ENCODE results near the gene WDR11. TPM values are rescaled to one million over a fixed set of nuclear protein-coding genes. Genes with fewer than 3 reads are reported as not detected.
A peak's percentile ranks its signal among the peaks of the same experiment; 100 is the strongest.

Gene WDR11
- polyA plus RNA-seq, 3 donors = 32.9 to 68.0 (median 50.1) TPM

GRCh38 chr10:120944586-120945125 is 93.5 kb downstream of the WDR11 start:
- Mint-ChIP-seq H3K27ac (peak overlapping the region in 1 of 7 donors; percentile 33), H3K9me3 (peaks cover 0 to 13% (median 5%) of the 10 kb centered on the region in 7 donors), H3K4me1 (peaks cover 10% of the 10 kb centered on the region), H3K27me3 (ENCODE audit: low read depth in 3 of 3) (peaks cover 34 to 58% (median 39%) of the 10 kb centered on the region in 3 donors), H3K4me3 (no peak overlapping the region), H3K36me3 (no peaks in the 10 kb centered on the region)
- Histone ChIP-seq H3K79me2 (ENCODE audit: insufficient read depth, low read length) (no peaks in the 10 kb centered on the region), H3K9me3 (replicated peaks in 1 of 2; ENCODE audit: control insufficient read depth in 1 of 2, insufficient read depth in 1 of 2, low read length in 2 of 2) (peaks cover 0 to 7% of the 10 kb centered on the region in 2 donors), H3K4me3 (replicated peaks in 1 of 3; ENCODE audit: low read depth in 2 of 3, low read length in 3 of 3) (no peak overlapping the region), H2AFZ (ENCODE audit: insufficient read depth, low read depth, low read length, poor library complexity, severe bottlenecking) (no peak overlapping the region), H4K20me1 (ENCODE audit: insufficient read depth, low read length) (no peaks in the 10 kb centered on the region), H3K4me1 (ENCODE audit: control insufficient read depth in 1 of 2, insufficient read depth in 2 of 2, low read length in 2 of 2) (peaks cover 5 to 9% of the 10 kb centered on the region in 2 donors), H3K4me2 (replicated peaks; ENCODE audit: extremely low read depth, low read length, poor library complexity, severe bottlenecking) (no peak overlapping the region), H3K36me3 (replicated peaks in 1 of 2; ENCODE audit: control insufficient read depth in 1 of 2, insufficient read depth in 2 of 2, low read length in 2 of 2) (no peaks in the 10 kb centered on the region), H3K9ac (ENCODE audit: insufficient read depth, low read length, poor library complexity, severe bottlenecking) (no peak overlapping the region), H3K27me3 (ENCODE audit: control insufficient read depth in 2 of 2, insufficient read depth in 2 of 2, low read length in 2 of 2) (peaks cover 9 to 15% of the 10 kb centered on the region in 2 donors), H3K27ac (ENCODE audit: low read depth in 1 of 2, low read length in 2 of 2) (no peak overlapping the region)
- no peak for TF ChIP-seq CTCF (IDR thresholded peaks at IDR 0.05)
- DNase-seq = no peak
- intact Hi-C loops (cut with micrococcal nuclease) = loop anchor here (5.0 to 10.0 kb wide), 5 partner anchors 660 to 958 kb away; no protein-coding TSS in a partner anchor
- WGBS (ENCODE audit: insufficient coverage) = 88% methylated on average over 3 of the region's 4 CpGs

GRCh38 chr10:120945182-120945581 is 94.0 kb downstream of the WDR11 start:
- intact Hi-C loops (cut with micrococcal nuclease) = loop anchor here (5.0 to 10.0 kb wide), 3 partner anchors 660 to 957 kb away; no protein-coding TSS in a partner anchor
- H3K4me2 ChIP-seq (replicated peaks; ENCODE audit: extremely low read depth, low read length, poor library complexity, severe bottlenecking) = no peak overlapping the region
- no peaks in the 10 kb centered on the region for H3K79me2 ChIP-seq (ENCODE audit: insufficient read depth, low read length)
- no peaks in the 10 kb centered on the region for H4K20me1 ChIP-seq (ENCODE audit: insufficient read depth, low read length)
- peaks cover 14 to 20% of the 10 kb centered on the region in 2 donors for H3K27me3 ChIP-seq (ENCODE audit: control insufficient read depth in 2 of 2, insufficient read depth in 2 of 2, low read length in 2 of 2)
- H3K27me3 Mint-ChIP-seq (ENCODE audit: low read depth in 3 of 3) = peaks cover 39 to 59% (median 44%) of the 10 kb centered on the region in 3 donors
- no peak overlapping the region for H2AFZ ChIP-seq (ENCODE audit: insufficient read depth, low read depth, low read length, poor library complexity, severe bottlenecking)
- no peak for TF ChIP-seq CTCF (IDR thresholded peaks at IDR 0.05)
- H3K9me3 ChIP-seq (replicated peaks in 1 of 2; ENCODE audit: control insufficient read depth in 1 of 2, insufficient read depth in 1 of 2, low read length in 2 of 2) = peaks cover 0 to 12% of the 10 kb centered on the region in 2 donors
- no peak overlapping the region for H3K27ac Mint-ChIP-seq
- H3K36me3 Mint-ChIP-seq = no peaks in the 10 kb centered on the region
- no peak overlapping the region for H3K27ac ChIP-seq (ENCODE audit: low read depth in 1 of 2, low read length in 2 of 2)
- H3K9ac ChIP-seq (ENCODE audit: insufficient read depth, low read length, poor library complexity, severe bottlenecking) = no peak overlapping the region
- H3K4me3 Mint-ChIP-seq = peak overlapping the region in 1 of 2 donors; percentile 51
- H3K9me3 Mint-ChIP-seq = peaks cover 0 to 16% (median 7%) of the 10 kb centered on the region in 7 donors
- H3K4me3 ChIP-seq (replicated peaks in 1 of 3; ENCODE audit: low read depth in 2 of 3, low read length in 3 of 3) = no peak overlapping the region
- peaks cover 5 to 9% of the 10 kb centered on the region in 2 donors for H3K4me1 ChIP-seq (ENCODE audit: control insufficient read depth in 1 of 2, insufficient read depth in 2 of 2, low read length in 2 of 2)
- no peaks in the 10 kb centered on the region for H3K36me3 ChIP-seq (replicated peaks in 1 of 2; ENCODE audit: control insufficient read depth in 1 of 2, insufficient read depth in 2 of 2, low read length in 2 of 2)
- DNase-seq = no peak
- peaks cover 10% of the 10 kb centered on the region for H3K4me1 Mint-ChIP-seq
- WGBS (ENCODE audit: insufficient coverage) = no CpG with 5 or more reads among the region's 1 CpG

Measured in CD14-positive monocyte (primary cell).